ENCODE data around the gene TMPRSS4.

GRCh38 chr11:118092907-118093571, 16.2 kb downstream of the TMPRSS4 start:
- TF ChIP-seq, protein P1, sequence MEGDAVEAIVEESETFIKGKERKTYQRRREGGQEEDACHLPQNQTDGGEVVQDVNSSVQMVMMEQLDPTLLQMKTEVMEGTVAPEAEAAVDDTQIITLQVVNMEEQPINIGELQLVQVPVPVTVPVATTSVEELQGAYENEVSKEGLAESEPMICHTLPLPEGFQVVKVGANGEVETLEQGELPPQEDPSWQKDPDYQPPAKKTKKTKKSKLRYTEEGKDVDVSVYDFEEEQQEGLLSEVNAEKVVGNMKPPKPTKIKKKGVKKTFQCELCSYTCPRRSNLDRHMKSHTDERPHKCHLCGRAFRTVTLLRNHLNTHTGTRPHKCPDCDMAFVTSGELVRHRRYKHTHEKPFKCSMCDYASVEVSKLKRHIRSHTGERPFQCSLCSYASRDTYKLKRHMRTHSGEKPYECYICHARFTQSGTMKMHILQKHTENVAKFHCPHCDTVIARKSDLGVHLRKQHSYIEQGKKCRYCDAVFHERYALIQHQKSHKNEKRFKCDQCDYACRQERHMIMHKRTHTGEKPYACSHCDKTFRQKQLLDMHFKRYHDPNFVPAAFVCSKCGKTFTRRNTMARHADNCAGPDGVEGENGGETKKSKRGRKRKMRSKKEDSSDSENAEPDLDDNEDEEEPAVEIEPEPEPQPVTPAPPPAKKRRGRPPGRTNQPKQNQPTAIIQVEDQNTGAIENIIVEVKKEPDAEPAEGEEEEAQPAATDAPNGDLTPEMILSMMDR (IDR thresholded peaks at IDR 0.05): no peak
- TF ChIP-seq, protein P2, sequence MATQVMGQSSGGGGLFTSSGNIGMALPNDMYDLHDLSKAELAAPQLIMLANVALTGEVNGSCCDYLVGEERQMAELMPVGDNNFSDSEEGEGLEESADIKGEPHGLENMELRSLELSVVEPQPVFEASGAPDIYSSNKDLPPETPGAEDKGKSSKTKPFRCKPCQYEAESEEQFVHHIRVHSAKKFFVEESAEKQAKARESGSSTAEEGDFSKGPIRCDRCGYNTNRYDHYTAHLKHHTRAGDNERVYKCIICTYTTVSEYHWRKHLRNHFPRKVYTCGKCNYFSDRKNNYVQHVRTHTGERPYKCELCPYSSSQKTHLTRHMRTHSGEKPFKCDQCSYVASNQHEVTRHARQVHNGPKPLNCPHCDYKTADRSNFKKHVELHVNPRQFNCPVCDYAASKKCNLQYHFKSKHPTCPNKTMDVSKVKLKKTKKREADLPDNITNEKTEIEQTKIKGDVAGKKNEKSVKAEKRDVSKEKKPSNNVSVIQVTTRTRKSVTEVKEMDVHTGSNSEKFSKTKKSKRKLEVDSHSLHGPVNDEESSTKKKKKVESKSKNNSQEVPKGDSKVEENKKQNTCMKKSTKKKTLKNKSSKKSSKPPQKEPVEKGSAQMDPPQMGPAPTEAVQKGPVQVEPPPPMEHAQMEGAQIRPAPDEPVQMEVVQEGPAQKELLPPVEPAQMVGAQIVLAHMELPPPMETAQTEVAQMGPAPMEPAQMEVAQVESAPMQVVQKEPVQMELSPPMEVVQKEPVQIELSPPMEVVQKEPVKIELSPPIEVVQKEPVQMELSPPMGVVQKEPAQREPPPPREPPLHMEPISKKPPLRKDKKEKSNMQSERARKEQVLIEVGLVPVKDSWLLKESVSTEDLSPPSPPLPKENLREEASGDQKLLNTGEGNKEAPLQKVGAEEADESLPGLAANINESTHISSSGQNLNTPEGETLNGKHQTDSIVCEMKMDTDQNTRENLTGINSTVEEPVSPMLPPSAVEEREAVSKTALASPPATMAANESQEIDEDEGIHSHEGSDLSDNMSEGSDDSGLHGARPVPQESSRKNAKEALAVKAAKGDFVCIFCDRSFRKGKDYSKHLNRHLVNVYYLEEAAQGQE (IDR thresholded peaks at IDR 0.05; ENCODE audit: insufficient read depth in 1 of 2, low read depth in 2 of 2, low read length in 1 of 2): no peak
- TF ChIP-seq POLR2AphosphoS5 (IDR thresholded peaks at IDR 0.05; ENCODE audit: low read depth, low read length): no peak

Measured in Panc1 (cell line).